HG03571 (cell line): Measurements from ENCODE around the gene CSH1.
"Not testable (repeated sequence)": the region's sequence is repeated elsewhere in the genome, so short reads cannot be mapped to it uniquely, and the experiment has no call there.

ENCODE experiments used
- ATAC-seq: cut with Tn5 transposase; IDR thresholded peaks from one replicate; pipeline ENCODE4 v1.9.1; 2021; ENCODE audit not compliant: unreplicated experiment

Gene CSH1

GRCh38 chr17:63870292-63870665 is 26.1 kb downstream of the CSH1 start:
- ATAC-seq, result not testable (repeated sequence)

- ATAC-seq, result not testable (repeated sequence)
These were observed 26.7 kb downstream of the CSH1 start for GRCh38 chr17:63869491-63870291.

- ATAC-seq, result not testable (repeated sequence)
These were observed 29.7 kb downstream of the CSH1 start for GRCh38 chr17:63866625-63867024.

- ATAC-seq, result no peak
These were observed 37.1 kb downstream of the CSH1 start for GRCh38 chr17:63859257-63859656.

- ATAC-seq, result not testable (repeated sequence)
These were observed 39.9 kb downstream of the CSH1 start for GRCh38 chr17:63856425-63856824.

- ATAC-seq, result no peak
These were observed 41.2 kb downstream of the CSH1 start for GRCh38 chr17:63855185-63855584.

GRCh38 chr17:63854709-63855108 is 41.7 kb downstream of the CSH1 start:
- no peak for ATAC-seq

GRCh38 chr17:63853260-63853659 is 43.1 kb downstream of the CSH1 start:
- no peak for ATAC-seq

GRCh38 chr17:63850401-63850800 is 46.0 kb downstream of the CSH1 start:
- ATAC-seq, result no peak

- ATAC-seq, result peak; percentile 78
These were observed 47.3 kb downstream of the CSH1 start for GRCh38 chr17:63848834-63849689.

GRCh38 chr17:63847525-63848249 is 48.7 kb downstream of the CSH1 start:
- no peak for ATAC-seq

- ATAC-seq, result no peak
These were observed 50.9 kb downstream of the CSH1 start for GRCh38 chr17:63845509-63845908.
